Mesenchymal stem cell (in vitro differentiated cells and primary cell): ENCODE measurements around the gene UBL7.

ENCODE experiments used
- DNase-seq: peaks from one replicate; pipeline ENCODE4 v3.0.0-alpha.2; 2013
- H2AFZ ChIP-seq: one replicate; pipeline ENCODE4 v1.6.1; 2013; ENCODE audit warnings: low read depth, mild to moderate bottlenecking, control low read depth, inconsistent platforms, low read length, moderate library complexity
- H2AK5ac ChIP-seq: 2 replicates; pipeline ENCODE4 v1.6.1; 2013; ENCODE audit warnings: low read length, moderate library complexity, mild to moderate bottlenecking, inconsistent platforms; ENCODE audit not compliant: severe bottlenecking
- H2BK120ac ChIP-seq: one replicate; pipeline ENCODE4 v1.6.1; 2013; ENCODE audit warnings: low read depth, mild to moderate bottlenecking, inconsistent platforms, low read length, moderate library complexity
- H2BK12ac ChIP-seq, 2 experiments: one replicate each; pipeline ENCODE4 v1.6.1; 2013; ENCODE audit warnings: inconsistent platforms in 2 of 2, low read length in 2 of 2, mild to moderate bottlenecking in 2 of 2, moderate library complexity in 2 of 2, control low read depth in 1 of 2
- H2BK15ac ChIP-seq: one replicate; pipeline ENCODE4 v1.6.1; 2013; ENCODE audit warnings: mild to moderate bottlenecking, low read depth, inconsistent platforms; ENCODE audit not compliant: poor library complexity, severe bottlenecking
- H2BK5ac ChIP-seq: 2 replicates; pipeline ENCODE4 v1.6.1; 2013; ENCODE audit warnings: low read depth, mild to moderate bottlenecking, low read length, control low read depth, inconsistent platforms; ENCODE audit not compliant: poor library complexity, severe bottlenecking
- H3K14ac ChIP-seq, 2 experiments: one replicate each; pipeline ENCODE4 v1.6.1; 2013; ENCODE audit warnings: inconsistent platforms in 2 of 2, low read length in 2 of 2, control low read depth in 1 of 2, mild to moderate bottlenecking in 1 of 2, moderate library complexity in 1 of 2
- H3K18ac ChIP-seq, 2 experiments: one replicate each; pipeline ENCODE4 v1.6.1; 2013; ENCODE audit warnings: inconsistent platforms in 2 of 2, low read length in 2 of 2, control low read depth in 1 of 2, low read depth in 1 of 2, mild to moderate bottlenecking in 1 of 2
- H3K23ac ChIP-seq, 2 experiments: one replicate each; pipeline ENCODE4 v1.6.1; 2013; ENCODE audit warnings: inconsistent platforms in 2 of 2, low read length in 2 of 2, mild to moderate bottlenecking in 2 of 2, moderate library complexity in 2 of 2, control low read depth in 1 of 2
- H3K27ac ChIP-seq: 2 replicates; pipeline ENCODE4 v1.5.1; 2013; ENCODE audit warnings: mild to moderate bottlenecking, moderate library complexity, low read length, control low read depth, inconsistent platforms; ENCODE audit not compliant: poor library complexity, severe bottlenecking
- H3K27me3 ChIP-seq, 2 experiments: 2 replicates each; pipeline versions ENCODE4 v1.6.1 to v1.7.0; 2013; ENCODE audit warnings: low read length in 2 of 2, mild to moderate bottlenecking in 2 of 2, moderate library complexity in 2 of 2, control low read depth in 1 of 2, inconsistent platforms in 1 of 2; ENCODE audit not compliant: control insufficient read depth in 1 of 2, insufficient read depth in 1 of 2
- H3K36me3 ChIP-seq, 2 experiments: 2 replicates each; pipeline versions ENCODE4 v1.6.1 to v1.7.0; 2013; ENCODE audit warnings: low read length in 2 of 2, control low read depth in 1 of 2, inconsistent platforms in 1 of 2, low read depth in 1 of 2, mild to moderate bottlenecking in 1 of 2; ENCODE audit not compliant: insufficient read depth in 2 of 2, control insufficient read depth in 1 of 2
- H3K4ac ChIP-seq, 2 experiments: one replicate each; pipeline ENCODE4 v1.6.1; 2013; ENCODE audit warnings: inconsistent platforms in 2 of 2, low read length in 2 of 2, mild to moderate bottlenecking in 2 of 2, moderate library complexity in 2 of 2, control low read depth in 1 of 2, low read depth in 1 of 2
- H3K4me1 ChIP-seq: 2 replicates; pipeline ENCODE4 v1.6.1; 2013; ENCODE audit warnings: low read depth, low read length, control low read depth; ENCODE audit not compliant: control insufficient read depth, insufficient read depth
- H3K4me2 ChIP-seq: 2 replicates; pipeline ENCODE4 v1.6.1; 2013; ENCODE audit warnings: low read length, mild to moderate bottlenecking, inconsistent platforms; ENCODE audit not compliant: poor library complexity, severe bottlenecking
- H3K4me3 ChIP-seq, 2 experiments: 2 replicates each; pipeline versions ENCODE4 v1.5.1 to v1.7.0; 2013; ENCODE audit warnings: low read length in 2 of 2, mild to moderate bottlenecking in 2 of 2, control low read depth in 1 of 2, low read depth in 1 of 2; ENCODE audit not compliant: insufficient read depth in 1 of 2
- H3K79me1 ChIP-seq: replicated peaks from 2 replicates; pipeline ENCODE4 v1.6.1; 2013; ENCODE audit warnings: mild to moderate bottlenecking, control low read depth, low read length, inconsistent platforms; ENCODE audit not compliant: poor library complexity, severe bottlenecking
- H3K9ac ChIP-seq: 2 replicates; pipeline ENCODE4 v1.7.0; 2013; ENCODE audit warnings: mild to moderate bottlenecking, low read length, moderate library complexity
- H3K9me3 ChIP-seq: 2 replicates; pipeline ENCODE4 v1.7.0; 2013; ENCODE audit warnings: mild to moderate bottlenecking, low read length; ENCODE audit not compliant: control insufficient read depth
- H4K8ac ChIP-seq: one replicate; pipeline ENCODE4 v1.6.1; 2013; ENCODE audit warnings: inconsistent platforms, mild to moderate bottlenecking, low read length, moderate library complexity
- H4K91ac ChIP-seq: one replicate; pipeline ENCODE4 v1.6.1; 2013; ENCODE audit warnings: mild to moderate bottlenecking, low read length, inconsistent platforms
- WGBS: methylation state at CpG from one replicate; pipeline ENCODE4 v1.1.7; 2013; ENCODE audit warnings: mixed read lengths; 5-methylcytosine and 5-hydroxymethylcytosine counted together

Gene UBL7

DNA sequence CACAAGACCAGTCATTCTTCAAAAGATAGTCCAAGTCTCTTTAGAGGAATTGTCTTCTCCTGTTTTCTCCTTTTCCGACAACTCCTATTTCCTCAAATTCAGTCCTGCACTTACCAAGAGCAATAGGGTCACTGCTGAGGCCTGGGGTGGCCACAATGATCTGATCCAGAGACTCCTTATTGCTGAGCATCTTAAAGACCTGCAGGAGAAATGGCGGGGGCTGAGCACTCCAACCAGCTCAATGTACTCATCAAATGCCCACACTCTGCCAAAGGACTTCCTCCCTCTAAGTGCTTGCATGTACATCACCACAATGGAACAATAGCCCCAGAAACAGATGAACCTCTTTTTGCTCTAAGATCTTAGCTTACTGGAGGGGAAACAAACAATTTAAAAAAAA, 9.6 kb downstream of the UBL7 start:
- Histone ChIP-seq H3K4me1 (no peaks in the 10 kb centered on the region), H3K27me3 (no peaks in the 10 kb centered on the region), H3K4me3 (no peak overlapping the region), H3K14ac (no peak overlapping the region), H2BK12ac (no peak overlapping the region), H3K9ac (no peak overlapping the region), H3K4ac (no peak overlapping the region), H4K91ac (no peak overlapping the region), H3K4me2 (no peak overlapping the region), H2BK120ac (no peak overlapping the region), H3K27ac (no peak overlapping the region), H3K79me1 (peaks cover 6% of the 10 kb centered on the region), H3K36me3 (peaks cover 53 to 93% of the 10 kb centered on the region in 2 experiments), H2AFZ (no peak overlapping the region), H3K23ac (no peak overlapping the region), H2BK15ac (no peak overlapping the region), H4K8ac (no peak overlapping the region), H3K9me3 (no peaks in the 10 kb centered on the region), H2AK5ac (no peak overlapping the region), H2BK5ac (no peak overlapping the region), H3K18ac (no peak overlapping the region)
- WGBS, result 95% methylated on average over 2 of the region's 2 CpGs
- no peak for DNase-seq

GRCh38 chr15:74449643-74450205, 11.2 kb downstream of the UBL7 start:
- no peak overlapping the region for H2BK120ac ChIP-seq
- H3K9me3 ChIP-seq, result no peaks in the 10 kb centered on the region
- no peak overlapping the region for H3K14ac ChIP-seq
- H3K4ac ChIP-seq, result no peak overlapping the region
- no peak overlapping the region for H3K4me3 ChIP-seq
- no peak overlapping the region for H4K8ac ChIP-seq
- no peaks in the 10 kb centered on the region for H3K4me1 ChIP-seq
- no peaks in the 10 kb centered on the region for H3K27me3 ChIP-seq
- DNase-seq, result no peak
- no peak overlapping the region for H2BK12ac ChIP-seq
- peaks cover 6% of the 10 kb centered on the region for H3K79me1 ChIP-seq
- H3K18ac ChIP-seq, result no peak overlapping the region
- H3K9ac ChIP-seq, result no peak overlapping the region
- H3K23ac ChIP-seq, result no peak overlapping the region
- H3K27ac ChIP-seq, result no peak overlapping the region
- H4K91ac ChIP-seq, result no peak overlapping the region
- H2AFZ ChIP-seq, result no peak overlapping the region
- no peak overlapping the region for H2BK15ac ChIP-seq
- no peak overlapping the region for H2AK5ac ChIP-seq
- WGBS, result 90% methylated on average over 12 of the region's 12 CpGs
- no peak overlapping the region for H2BK5ac ChIP-seq
- no peak overlapping the region for H3K4me2 ChIP-seq
- peaks cover 63 to 97% of the 10 kb centered on the region in 2 experiments for H3K36me3 ChIP-seq

GRCh38 chr15:74449095-74449494, 11.9 kb downstream of the UBL7 start:
- no peak overlapping the region for H2BK12ac ChIP-seq
- H3K79me1 ChIP-seq, result peaks cover 6% of the 10 kb centered on the region
- H3K27me3 ChIP-seq, result no peaks in the 10 kb centered on the region
- no peak overlapping the region for H3K18ac ChIP-seq
- no peak overlapping the region for H4K8ac ChIP-seq
- WGBS, result 96% methylated on average over 6 of the region's 7 CpGs
- no peak for DNase-seq
- H3K4me2 ChIP-seq, result no peak overlapping the region
- no peak overlapping the region for H2BK5ac ChIP-seq
- H2AK5ac ChIP-seq, result no peak overlapping the region
- peaks cover 67 to 97% of the 10 kb centered on the region in 2 experiments for H3K36me3 ChIP-seq
- no peak overlapping the region for H3K23ac ChIP-seq
- H4K91ac ChIP-seq, result no peak overlapping the region
- no peaks in the 10 kb centered on the region for H3K9me3 ChIP-seq
- no peak overlapping the region for H3K9ac ChIP-seq
- no peak overlapping the region for H3K27ac ChIP-seq
- H2BK120ac ChIP-seq, result no peak overlapping the region
- no peak overlapping the region for H3K14ac ChIP-seq
- H2BK15ac ChIP-seq, result no peak overlapping the region
- no peak overlapping the region for H3K4me3 ChIP-seq
- no peak overlapping the region for H3K4ac ChIP-seq
- no peak overlapping the region for H2AFZ ChIP-seq
- H3K4me1 ChIP-seq, result no peaks in the 10 kb centered on the region

GRCh38 chr15:74445816-74446763, 14.9 kb downstream of the UBL7 start:
- Histone ChIP-seq H3K4me2 (no peak overlapping the region), H3K4me1 (peaks cover 4% of the 10 kb centered on the region), H3K23ac (no peak overlapping the region), H3K27ac (no peak overlapping the region), H3K79me1 (no peaks in the 10 kb centered on the region), H2BK15ac (no peak overlapping the region), H3K27me3 (no peaks in the 10 kb centered on the region), H3K9me3 (no peaks in the 10 kb centered on the region), H2AK5ac (no peak overlapping the region), H3K36me3 (peaks cover 53 to 69% of the 10 kb centered on the region in 2 experiments), H3K14ac (no peak overlapping the region), H3K9ac (no peak overlapping the region), H4K91ac (no peak overlapping the region), H2BK120ac (no peak overlapping the region), H4K8ac (no peak overlapping the region), H2AFZ (no peak overlapping the region), H3K18ac (no peak overlapping the region), H2BK12ac (no peak overlapping the region), H3K4me3 (no peak overlapping the region), H2BK5ac (no peak overlapping the region), H3K4ac (no peak overlapping the region)
- DNase-seq, result no peak
- 96% methylated on average over 6 of the region's 9 CpGs for WGBS
